Coronary artery (tissue), 2 donors: Measurements from ENCODE around the gene PDE8A.
"Not testable (repeated sequence)": the region's sequence is repeated elsewhere in the genome, so short reads cannot be mapped to it uniquely, and the experiment has no call there.

Experiments used
- DNase-seq: peaks from one replicate; pipeline ENCODE4 v3.0.0-alpha.2; 2017; ENCODE audit warnings: low spot score
- H3K27ac ChIP-seq, 2 donors: fragments of 200-600 bp; sonication (generic); one replicate each; pipeline ENCODE4 v1.5.1; 2016 to 2019
- H3K4me3 ChIP-seq: fragments of 200-600 bp; sonication (generic); 2 replicates; pipeline ENCODE4 v1.5.1; 2016; ENCODE audit warnings: mild to moderate bottlenecking, moderate library complexity
- TF ChIP-seq, protein P1 (sequence below): fragments of 200-600 bp; sonication (generic); IDR thresholded peaks from one replicate; pipeline ENCODE4 v1.5.1; 2019; ENCODE audit warnings: antibody characterized with exemption

PDE8A gene

DNA sequence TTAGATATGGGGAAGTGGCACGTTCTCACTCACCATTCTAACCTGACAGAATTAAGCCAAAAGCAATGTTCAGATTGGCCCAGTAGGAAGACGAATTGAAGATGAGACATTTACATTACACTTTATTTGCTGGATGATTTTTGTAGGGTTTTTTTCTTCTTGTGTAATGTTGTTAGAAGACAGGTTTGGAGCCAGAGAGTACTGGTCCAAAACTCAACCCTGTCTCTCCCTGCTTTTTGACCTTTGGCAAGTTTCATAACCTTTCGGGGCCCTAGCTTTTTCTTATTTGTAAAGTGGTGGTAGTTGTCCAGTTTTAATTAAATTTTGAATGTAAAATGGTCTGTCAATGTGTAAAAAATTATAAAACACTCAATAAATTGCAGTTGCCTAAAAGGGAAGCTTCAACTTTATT, 29.5 kb downstream of the PDE8A start:
- Histone ChIP-seq H3K27ac (peak overlapping the region; percentile 61 to 64), H3K4me3 (no peak overlapping the region)
- DNase-seq, result no peak
- TF ChIP-seq, protein P1, sequence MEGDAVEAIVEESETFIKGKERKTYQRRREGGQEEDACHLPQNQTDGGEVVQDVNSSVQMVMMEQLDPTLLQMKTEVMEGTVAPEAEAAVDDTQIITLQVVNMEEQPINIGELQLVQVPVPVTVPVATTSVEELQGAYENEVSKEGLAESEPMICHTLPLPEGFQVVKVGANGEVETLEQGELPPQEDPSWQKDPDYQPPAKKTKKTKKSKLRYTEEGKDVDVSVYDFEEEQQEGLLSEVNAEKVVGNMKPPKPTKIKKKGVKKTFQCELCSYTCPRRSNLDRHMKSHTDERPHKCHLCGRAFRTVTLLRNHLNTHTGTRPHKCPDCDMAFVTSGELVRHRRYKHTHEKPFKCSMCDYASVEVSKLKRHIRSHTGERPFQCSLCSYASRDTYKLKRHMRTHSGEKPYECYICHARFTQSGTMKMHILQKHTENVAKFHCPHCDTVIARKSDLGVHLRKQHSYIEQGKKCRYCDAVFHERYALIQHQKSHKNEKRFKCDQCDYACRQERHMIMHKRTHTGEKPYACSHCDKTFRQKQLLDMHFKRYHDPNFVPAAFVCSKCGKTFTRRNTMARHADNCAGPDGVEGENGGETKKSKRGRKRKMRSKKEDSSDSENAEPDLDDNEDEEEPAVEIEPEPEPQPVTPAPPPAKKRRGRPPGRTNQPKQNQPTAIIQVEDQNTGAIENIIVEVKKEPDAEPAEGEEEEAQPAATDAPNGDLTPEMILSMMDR, result no peak

DNA sequence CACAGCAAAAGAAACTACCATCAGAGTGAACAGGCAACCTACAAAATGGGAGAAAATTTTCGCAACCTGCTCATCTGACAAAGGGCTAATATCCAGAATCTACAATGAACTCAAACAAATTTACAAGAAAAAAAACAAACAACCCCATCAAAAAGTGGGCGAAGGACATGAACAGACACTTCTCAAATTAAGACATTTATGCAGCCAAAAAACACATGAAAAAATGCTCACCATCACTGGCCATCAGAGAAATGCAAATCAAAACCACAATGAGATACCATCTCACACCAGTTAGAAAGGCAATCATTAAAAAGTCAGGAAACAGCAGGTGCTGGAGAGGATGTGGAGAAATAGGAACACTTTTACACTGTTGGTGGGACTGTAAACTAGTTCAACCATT, 30.1 kb downstream of the PDE8A start:
- DNase-seq, H3K4me3 ChIP-seq, H3K27ac ChIP-seq: not testable (repeated sequence)

DNA sequence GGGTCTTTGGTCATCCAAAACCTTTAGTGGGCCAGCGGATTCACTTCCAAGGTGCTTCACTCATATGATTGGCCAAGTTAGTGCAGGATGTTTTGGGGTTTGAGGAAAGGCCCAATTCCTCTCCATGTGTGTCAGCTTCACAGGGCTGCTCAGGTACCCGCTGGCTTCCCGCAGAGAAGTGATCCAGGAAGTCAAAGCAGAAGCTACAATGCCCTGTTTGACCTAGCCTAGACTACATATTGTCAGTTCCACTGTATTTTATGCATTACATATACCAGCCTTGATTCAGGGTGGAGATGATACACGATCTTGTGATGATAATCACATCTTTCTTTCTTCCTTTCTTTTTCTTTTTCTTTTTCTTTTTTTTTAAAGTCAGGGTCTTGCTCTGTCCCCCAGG, 32.1 kb downstream of the PDE8A start:
- TF ChIP-seq, protein P1, result no peak
- Histone ChIP-seq H3K27ac (no peak overlapping the region), H3K4me3 (no peak overlapping the region)
- no peak for DNase-seq

DNA sequence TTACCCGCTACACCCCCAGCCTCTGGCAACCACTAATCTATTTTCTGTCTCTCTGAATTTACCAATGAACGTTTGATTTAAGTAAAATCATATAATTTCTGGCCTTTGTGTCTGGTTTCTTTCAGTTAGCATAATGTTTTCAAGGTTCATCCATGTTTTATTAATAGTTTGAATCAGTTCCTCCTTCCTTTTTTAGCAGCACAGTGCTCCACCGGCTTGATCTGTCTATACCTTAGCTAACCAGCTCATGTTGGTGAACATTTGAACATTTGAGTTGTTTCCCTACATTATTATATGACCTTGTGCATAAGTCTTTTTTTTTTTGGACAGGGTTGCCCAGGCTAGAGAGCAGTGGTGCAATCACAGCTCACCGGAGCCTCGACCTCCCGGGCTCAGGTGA, 33.3 kb downstream of the PDE8A start:
- TF ChIP-seq, protein P1, result no peak
- DNase-seq, result no peak
- no peak overlapping the region for H3K4me3 ChIP-seq
- no peak overlapping the region for H3K27ac ChIP-seq

DNA sequence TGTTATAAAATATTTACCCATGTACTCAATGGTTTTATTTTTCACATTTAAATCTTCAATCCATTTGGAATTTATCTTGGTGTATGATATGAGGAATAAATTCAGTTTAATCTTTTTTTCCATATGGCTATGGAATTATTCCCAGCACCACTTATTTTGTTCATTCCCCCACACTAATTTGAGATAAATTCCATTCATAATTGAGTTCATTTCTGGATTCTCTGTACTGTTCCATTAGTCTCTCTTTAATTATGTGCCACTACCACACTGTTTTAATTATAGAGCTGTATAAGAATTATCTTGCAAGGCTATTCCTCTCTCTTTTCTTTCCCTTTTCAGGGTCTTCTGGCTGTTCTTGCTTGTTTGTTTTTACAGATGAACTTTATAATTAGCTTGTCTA, 34.6 kb downstream of the PDE8A start:
- H3K4me3 ChIP-seq, result no peak overlapping the region
- H3K27ac ChIP-seq, result no peak overlapping the region
- TF ChIP-seq, protein P1, result no peak
- DNase-seq, result no peak

DNA sequence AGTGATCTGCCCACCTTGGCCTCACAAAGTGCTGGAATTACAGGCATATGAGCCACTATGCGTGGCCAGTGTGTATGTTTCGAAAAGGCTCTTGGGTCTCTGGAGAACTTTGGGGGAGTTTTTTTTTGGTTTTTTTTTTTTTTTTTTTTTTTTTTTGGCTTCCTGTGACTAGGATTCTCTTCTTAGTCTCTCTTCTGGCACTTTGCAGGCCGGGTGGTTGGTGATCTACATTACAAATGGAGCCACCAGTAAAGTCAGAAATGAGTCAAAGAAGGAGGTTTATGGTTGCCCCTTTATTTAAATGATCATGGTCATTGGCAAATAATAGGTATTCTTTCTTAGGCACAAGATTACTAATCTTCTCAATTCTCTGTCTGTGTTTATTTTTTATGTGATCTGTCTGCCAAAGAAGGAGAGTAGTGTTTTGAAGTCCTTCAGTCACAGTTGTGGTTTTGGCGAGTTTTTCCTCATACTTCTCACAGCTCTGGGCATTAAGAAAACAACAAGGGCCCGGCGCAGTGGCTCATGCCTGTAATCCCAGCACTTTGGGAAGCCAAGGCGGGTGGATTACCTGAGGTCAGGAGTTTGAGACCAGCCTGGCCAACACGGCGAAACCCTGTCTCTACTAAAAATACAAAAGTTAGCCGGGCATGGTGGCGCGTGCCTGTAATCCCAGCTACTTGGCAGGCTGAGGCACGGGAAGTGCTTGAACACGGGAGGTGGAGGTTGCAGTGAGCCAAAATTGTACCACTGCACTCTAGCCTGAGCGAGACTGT, 38.3 kb downstream of the PDE8A start:
- TF ChIP-seq, protein P1, result no peak
- no peak overlapping the region for H3K27ac ChIP-seq
- DNase-seq, result no peak
- no peak overlapping the region for H3K4me3 ChIP-seq

DNA sequence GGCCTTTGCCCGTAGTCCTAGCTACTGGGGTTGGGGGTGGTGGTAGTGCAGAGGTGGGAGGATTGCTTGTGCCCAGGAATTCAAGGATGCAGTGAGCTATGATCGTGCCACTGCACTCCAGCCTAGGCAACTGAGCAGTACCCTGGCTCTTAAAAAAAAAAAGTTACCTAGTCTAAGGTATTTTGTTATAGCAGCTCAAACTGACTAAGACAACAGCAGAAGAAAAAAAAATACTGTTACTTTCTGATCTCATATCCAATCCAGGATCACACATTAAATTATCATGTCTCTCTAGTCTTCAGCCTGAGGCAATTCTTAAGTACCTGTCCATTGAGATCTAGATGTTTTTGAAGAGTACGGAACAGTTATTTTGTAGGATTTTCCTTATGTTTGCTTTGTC, 39.8 kb downstream of the PDE8A start:
- Histone ChIP-seq H3K27ac (no peak overlapping the region), H3K4me3 (no peak overlapping the region)
- no peak for DNase-seq
- TF ChIP-seq, protein P1, result no peak
